AG10803 (cell line): ENCODE measurements around the gene HEBP1.

Experiments used
- DNase-seq: peaks from one replicate; pipeline ENCODE4 v3.0.0; 2010; ENCODE audit warnings: low read depth
- H3K4me3 ChIP-seq: 2 replicates; pipeline ENCODE4 v1.5.1; 2011; ENCODE audit warnings: mild to moderate bottlenecking, low read length, control low read depth
- TF ChIP-seq, protein P1 (sequence below): conservative IDR thresholded peaks from 2 replicates; pipeline ENCODE4 v1.5.1; 2011; ENCODE audit warnings: mild to moderate bottlenecking, low read length, control low read depth, inconsistent platforms

The HEBP1 gene

DNA sequence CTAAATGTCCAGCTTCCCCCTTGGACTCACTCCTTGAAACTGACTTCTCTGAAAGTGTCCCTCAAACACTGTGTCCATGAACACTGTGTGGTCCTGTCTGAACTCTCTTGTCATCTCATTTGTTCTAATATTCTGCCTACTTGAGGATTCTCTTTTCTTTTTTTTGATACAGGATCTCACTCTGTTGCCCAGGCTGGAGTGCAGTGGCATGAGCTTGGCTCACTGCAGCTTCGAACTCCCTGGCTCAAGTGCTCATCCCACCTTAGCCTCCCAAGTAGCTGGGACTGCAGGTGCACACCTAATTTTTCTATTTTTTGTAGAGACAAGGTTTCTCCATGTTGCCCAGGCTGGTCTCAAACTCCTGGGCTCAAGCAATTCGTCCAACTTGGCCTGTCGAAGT is 4.9 kb upstream of the HEBP1 start:
- no peak for DNase-seq
- H3K4me3 ChIP-seq: no peak overlapping the region
- TF ChIP-seq, protein P1, sequence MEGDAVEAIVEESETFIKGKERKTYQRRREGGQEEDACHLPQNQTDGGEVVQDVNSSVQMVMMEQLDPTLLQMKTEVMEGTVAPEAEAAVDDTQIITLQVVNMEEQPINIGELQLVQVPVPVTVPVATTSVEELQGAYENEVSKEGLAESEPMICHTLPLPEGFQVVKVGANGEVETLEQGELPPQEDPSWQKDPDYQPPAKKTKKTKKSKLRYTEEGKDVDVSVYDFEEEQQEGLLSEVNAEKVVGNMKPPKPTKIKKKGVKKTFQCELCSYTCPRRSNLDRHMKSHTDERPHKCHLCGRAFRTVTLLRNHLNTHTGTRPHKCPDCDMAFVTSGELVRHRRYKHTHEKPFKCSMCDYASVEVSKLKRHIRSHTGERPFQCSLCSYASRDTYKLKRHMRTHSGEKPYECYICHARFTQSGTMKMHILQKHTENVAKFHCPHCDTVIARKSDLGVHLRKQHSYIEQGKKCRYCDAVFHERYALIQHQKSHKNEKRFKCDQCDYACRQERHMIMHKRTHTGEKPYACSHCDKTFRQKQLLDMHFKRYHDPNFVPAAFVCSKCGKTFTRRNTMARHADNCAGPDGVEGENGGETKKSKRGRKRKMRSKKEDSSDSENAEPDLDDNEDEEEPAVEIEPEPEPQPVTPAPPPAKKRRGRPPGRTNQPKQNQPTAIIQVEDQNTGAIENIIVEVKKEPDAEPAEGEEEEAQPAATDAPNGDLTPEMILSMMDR: no peak

DNA sequence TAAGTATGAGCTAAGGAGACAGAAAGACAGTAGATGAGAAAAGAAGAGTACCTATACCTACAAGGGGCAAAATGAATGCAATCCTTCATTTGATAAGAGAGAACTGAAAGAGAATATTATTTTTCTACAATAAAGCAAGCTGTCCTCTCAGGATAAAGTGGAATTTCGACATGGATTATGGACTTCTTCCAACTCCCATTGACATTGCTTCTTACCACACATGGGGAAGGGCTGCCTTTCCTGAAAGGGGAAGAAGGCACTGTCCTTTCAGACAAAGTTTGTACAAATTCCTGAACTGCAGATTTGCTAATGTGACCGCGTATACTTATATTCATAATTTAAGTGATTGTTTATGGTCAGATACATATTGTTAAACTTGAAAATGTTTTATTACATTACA is 4.3 kb upstream of the HEBP1 start:
- H3K4me3 ChIP-seq: no peak overlapping the region
- peak; percentile 61 for DNase-seq
- TF ChIP-seq, protein P1: no peak

DNA sequence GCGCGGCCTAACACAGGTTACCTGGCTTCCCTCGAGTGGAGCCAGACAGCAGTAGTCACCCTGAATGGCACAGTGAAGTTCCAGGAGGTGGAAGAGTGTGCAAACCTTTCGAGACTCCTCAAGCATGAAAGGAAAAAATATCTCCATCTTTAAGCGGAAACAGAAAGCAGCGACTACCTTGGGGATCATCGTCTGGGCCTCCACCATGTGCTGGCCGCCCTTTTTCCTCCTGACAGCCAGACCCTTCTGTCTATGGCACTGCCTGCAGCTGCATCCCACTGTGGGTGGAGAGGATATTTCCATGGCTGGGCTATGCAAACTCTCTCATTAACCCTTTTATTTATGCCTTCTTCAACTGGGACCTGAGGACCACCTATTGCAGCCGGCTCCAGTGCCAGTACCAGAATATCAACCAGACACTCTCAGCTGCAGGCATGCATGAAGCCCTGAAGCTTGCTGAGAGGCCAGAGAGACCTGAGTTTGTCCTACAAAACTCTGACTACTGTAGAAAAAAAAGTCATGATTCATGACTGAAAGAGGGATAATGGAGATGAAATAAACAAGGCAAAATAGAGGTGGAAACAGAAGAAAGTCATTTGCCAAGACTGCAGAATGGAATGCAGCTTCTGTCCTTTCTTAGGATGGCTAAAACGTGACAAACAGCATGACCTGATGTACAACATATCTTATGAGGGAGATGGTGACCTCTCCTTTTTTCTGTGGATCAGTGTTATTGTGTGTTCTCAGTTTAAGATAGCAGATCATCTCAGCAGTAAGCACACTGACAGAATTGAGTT is 2.4 kb upstream of the HEBP1 start:
- TF ChIP-seq, protein P1: no peak
- H3K4me3 ChIP-seq: peak overlapping the region; percentile 68; the same call in 1 of the 2 replicates
- no peak for DNase-seq

DNA sequence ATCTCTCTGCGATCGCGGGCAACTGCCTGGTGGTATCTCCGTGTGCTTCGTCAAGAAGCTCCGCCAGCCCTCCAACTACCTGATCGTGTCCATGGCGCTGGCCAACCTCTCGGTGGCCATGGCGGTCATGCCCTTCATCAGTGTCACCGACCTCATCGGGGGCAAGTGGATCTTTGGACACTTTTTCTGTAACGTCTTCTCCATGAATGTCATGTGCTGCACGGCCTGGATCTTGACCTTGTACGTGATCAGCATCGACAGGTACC is 1.6 kb upstream of the HEBP1 start:
- no peak for DNase-seq
- TF ChIP-seq, protein P1: no peak
- peak overlapping the region; percentile 68 for H3K4me3 ChIP-seq

DNA sequence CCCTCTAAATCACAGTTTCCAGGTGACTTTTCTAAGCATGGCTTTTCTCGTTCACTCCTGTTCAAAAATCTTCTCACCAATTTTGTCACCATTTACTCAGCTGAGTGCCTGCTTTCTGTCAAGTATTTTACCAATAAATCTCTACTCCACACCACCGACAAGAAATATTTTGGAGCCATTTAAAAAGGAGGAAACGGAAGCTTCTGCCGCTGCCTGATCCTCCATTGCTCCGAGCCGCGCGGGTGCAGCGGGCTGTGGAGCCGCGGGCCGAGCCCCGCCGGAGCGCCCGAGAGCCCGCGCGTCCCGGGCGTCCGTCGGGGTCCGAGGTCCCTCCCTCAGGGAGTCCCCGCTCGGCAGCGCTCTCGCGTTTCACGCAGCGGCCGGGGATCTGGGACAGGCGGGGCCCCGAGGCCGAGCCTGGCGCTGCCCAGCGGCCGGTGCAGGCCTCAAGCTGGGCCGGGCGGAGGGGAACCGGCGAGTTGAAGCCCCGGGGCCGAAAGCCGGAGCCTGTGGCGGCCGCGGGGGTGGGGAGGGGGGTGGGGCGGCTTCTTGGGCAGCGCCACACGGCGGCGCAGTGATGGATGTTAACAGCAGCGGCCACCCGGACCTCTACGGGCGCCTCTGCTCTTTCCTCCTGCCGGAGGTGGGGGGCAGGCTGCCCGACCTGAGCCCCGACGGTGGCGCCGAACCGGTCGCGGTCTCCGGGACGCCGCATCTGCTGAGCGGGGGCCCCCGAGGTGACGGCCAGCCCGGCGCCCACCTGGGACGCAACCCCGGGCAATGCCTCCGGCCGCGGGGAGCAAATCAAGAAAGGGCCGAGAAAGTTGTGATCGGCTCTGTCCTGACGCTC is 1.1 kb upstream of the HEBP1 start:
- TF ChIP-seq, protein P1: peak; percentile 35
- peak; percentile 48 for DNase-seq
- H3K4me3 ChIP-seq: peak overlapping the region; percentile 68

DNA sequence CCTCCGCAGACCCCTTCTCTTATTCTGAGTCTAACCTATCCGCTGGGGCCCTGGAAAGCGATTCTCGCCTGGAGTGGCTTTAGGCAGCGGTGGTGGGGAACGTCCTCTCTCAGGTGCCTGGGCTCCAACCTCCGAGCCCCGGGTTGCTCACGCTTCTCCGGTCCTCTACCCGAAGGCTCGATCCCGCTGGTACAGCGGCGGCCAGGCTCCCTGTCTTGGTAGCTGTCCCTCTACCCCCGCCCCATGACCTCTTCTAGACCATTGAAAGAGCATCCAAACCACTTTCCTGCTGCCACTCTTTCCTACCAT is 505 bp upstream of the HEBP1 start:
- peak; percentile 24 for DNase-seq
- H3K4me3 ChIP-seq: peak overlapping the region; percentile 68
- TF ChIP-seq, protein P1: no peak; the same call in 1 of the 2 replicates
